ENCODE measurements around the gene ITIH5. TPM values are rescaled to one million over a fixed set of nuclear protein-coding genes. Genes with fewer than 3 reads are reported as not detected.

The ITIH5 gene
- total and polyA plus RNA-seq, 2 donors = 1.2 to 1.8 TPM

DNA sequence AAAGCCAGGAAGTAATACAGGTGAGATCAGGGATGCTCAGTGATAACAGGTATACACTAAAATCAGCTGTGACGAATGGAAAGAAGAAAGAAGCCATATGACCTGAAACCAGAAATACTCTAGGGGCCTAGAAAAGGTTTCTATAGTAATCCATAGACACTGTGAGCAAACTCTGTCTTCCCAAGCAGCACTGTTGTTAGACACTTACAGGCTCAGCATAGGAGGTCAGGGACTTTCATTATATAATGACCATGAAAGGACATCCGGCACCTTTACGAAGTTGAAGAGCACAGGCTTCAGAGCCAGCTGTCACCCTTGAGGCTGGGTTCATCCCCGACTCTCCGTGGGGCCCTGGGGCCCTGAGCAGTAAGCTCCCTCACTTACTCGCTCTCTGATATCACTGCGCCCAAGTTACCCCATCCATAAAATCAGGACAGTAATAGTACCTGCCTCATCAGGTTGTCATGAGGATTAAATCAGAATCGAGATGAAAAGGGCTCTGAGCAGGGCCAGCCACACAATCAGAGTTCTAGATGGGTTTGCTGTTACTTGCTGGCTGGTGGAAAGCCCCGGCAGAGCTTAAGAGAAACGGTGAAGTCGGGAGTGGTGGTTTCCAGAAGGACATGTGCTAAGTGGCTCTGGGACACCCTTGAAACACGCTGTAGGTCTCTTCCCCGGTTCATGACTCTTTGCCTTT lies 79.5 kb downstream of the ITIH5 start:
- no peaks in the 10 kb centered on the region for H3K27me3 ChIP-seq (ENCODE audit: control insufficient read depth in 2 of 2, insufficient read depth in 1 of 2, low read length in 1 of 2)
- no peak overlapping the region for H3K4me3 ChIP-seq (ENCODE audit: low read length in 2 of 2)
- no peaks in the 10 kb centered on the region for H3K36me3 ChIP-seq (ENCODE audit: control insufficient read depth in 2 of 2, insufficient read depth in 2 of 2, low read length in 1 of 2)
- no peak for DNase-seq (ENCODE audit: low read depth in 6 of 9, low spot score in 9 of 9)
- H3K9me3 ChIP-seq (ENCODE audit: control insufficient read depth in 2 of 2, insufficient read depth in 1 of 2, low read length in 1 of 2) = no peaks in the 10 kb centered on the region
- WGBS = 96% methylated on average over 13 of the region's 13 CpGs
- no peaks in the 10 kb centered on the region for H3K4me1 ChIP-seq (ENCODE audit: control insufficient read depth in 2 of 2, insufficient read depth in 2 of 2, low read length in 2 of 2)
- no peak overlapping the region for H3K27ac ChIP-seq (ENCODE audit: low read depth in 1 of 2, low read length in 1 of 2)

DNA sequence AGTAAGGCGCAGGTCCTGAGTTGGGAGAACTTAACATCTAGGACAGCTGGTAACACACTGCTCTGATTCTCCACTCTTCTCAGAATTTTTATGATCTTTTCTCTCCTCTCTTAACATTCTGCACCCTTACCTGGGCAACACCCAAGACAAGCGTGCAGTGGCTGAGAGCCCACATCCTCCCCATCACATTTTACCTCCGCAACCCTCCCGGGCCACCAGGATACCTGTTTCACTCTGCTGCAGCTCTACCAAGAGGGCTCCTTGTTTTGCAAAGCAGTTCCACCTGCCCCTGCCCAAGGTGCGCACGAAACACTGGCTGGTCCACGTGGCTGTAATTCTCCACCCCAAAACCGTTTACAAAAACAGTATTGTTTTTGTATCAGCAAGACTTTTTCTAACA lies 81.5 kb downstream of the ITIH5 start:
- Histone ChIP-seq H3K9me3 (ENCODE audit: control insufficient read depth in 2 of 2, insufficient read depth in 1 of 2, low read length in 1 of 2) (no peaks in the 10 kb centered on the region), H3K36me3 (ENCODE audit: control insufficient read depth in 2 of 2, insufficient read depth in 2 of 2, low read length in 1 of 2) (no peaks in the 10 kb centered on the region), H3K4me1 (ENCODE audit: control insufficient read depth in 2 of 2, insufficient read depth in 2 of 2, low read length in 2 of 2) (no peaks in the 10 kb centered on the region), H3K4me3 (ENCODE audit: low read length in 2 of 2) (no peak overlapping the region), H3K27me3 (ENCODE audit: control insufficient read depth in 2 of 2, insufficient read depth in 1 of 2, low read length in 1 of 2) (no peaks in the 10 kb centered on the region), H3K27ac (ENCODE audit: low read depth in 1 of 2, low read length in 1 of 2) (no peak overlapping the region)
- peak in 1 of 9 donors; percentile 31 for DNase-seq (ENCODE audit: low read depth in 6 of 9, low spot score in 9 of 9)
- 88% methylated on average over 8 of the region's 8 CpGs for WGBS

DNA sequence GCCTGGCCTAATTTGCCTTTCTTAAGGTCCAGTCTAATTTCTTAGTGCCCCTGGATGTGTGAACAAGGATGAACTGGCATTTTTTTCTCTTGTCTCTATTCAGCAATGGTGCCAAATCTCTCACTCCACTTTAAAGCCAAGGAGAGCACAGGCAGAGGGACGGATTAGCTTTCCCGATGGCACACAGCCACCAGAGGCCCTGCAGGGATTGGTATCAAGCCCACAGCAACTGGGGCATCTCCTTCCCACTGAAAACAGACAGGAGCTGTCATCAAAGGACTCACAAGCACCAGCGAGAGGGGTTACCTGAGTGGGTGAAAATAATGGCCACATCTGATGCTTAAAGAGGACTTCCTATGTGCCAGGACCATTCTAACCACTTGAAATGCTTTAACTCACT lies 83.1 kb downstream of the ITIH5 start:
- WGBS = 93% methylated on average over 3 of the region's 3 CpGs
- H3K4me3 ChIP-seq (ENCODE audit: low read length in 2 of 2) = no peak overlapping the region
- no peak overlapping the region for H3K27ac ChIP-seq (ENCODE audit: low read depth in 1 of 2, low read length in 1 of 2)
- H3K4me1 ChIP-seq (ENCODE audit: control insufficient read depth in 2 of 2, insufficient read depth in 2 of 2, low read length in 2 of 2) = no peaks in the 10 kb centered on the region
- DNase-seq (ENCODE audit: low read depth in 6 of 9, low spot score in 9 of 9) = no peak
- no peaks in the 10 kb centered on the region for H3K27me3 ChIP-seq (ENCODE audit: control insufficient read depth in 2 of 2, insufficient read depth in 1 of 2, low read length in 1 of 2)
- no peaks in the 10 kb centered on the region for H3K36me3 ChIP-seq (ENCODE audit: control insufficient read depth in 2 of 2, insufficient read depth in 2 of 2, low read length in 1 of 2)
- H3K9me3 ChIP-seq (ENCODE audit: control insufficient read depth in 2 of 2, insufficient read depth in 1 of 2, low read length in 1 of 2) = no peaks in the 10 kb centered on the region

DNA sequence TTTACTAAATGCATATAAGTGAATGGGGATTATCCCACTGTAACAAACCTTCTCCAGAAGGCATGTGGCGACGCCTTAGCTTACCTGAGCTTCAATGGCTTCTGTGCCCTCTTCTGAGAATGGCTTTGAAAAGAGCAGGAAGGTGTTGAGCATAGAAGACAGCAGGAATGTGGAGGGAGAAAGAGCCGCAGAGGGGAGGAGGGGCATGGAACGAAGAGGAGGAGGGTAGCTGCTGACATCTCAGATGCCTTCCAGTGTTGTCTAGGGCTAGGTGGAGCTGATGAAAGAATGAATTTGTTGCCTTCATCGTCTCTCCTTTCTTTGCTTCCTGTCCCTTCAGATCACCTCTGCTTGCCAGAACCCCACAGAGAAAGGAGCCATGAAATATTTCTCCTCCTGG lies 86.2 kb downstream of the ITIH5 start:
- Histone ChIP-seq H3K4me1 (ENCODE audit: control insufficient read depth in 2 of 2, insufficient read depth in 2 of 2, low read length in 2 of 2) (no peaks in the 10 kb centered on the region), H3K27me3 (ENCODE audit: control insufficient read depth in 2 of 2, insufficient read depth in 1 of 2, low read length in 1 of 2) (no peaks in the 10 kb centered on the region), H3K9me3 (ENCODE audit: control insufficient read depth in 2 of 2, insufficient read depth in 1 of 2, low read length in 1 of 2) (no peaks in the 10 kb centered on the region), H3K4me3 (ENCODE audit: low read length in 2 of 2) (no peak overlapping the region), H3K36me3 (ENCODE audit: control insufficient read depth in 2 of 2, insufficient read depth in 2 of 2, low read length in 1 of 2) (no peaks in the 10 kb centered on the region), H3K27ac (ENCODE audit: low read depth in 1 of 2, low read length in 1 of 2) (no peak overlapping the region)
- 97% methylated on average over 5 of the region's 5 CpGs for WGBS
- no peak for DNase-seq (ENCODE audit: low read depth in 6 of 9, low spot score in 9 of 9)

DNA sequence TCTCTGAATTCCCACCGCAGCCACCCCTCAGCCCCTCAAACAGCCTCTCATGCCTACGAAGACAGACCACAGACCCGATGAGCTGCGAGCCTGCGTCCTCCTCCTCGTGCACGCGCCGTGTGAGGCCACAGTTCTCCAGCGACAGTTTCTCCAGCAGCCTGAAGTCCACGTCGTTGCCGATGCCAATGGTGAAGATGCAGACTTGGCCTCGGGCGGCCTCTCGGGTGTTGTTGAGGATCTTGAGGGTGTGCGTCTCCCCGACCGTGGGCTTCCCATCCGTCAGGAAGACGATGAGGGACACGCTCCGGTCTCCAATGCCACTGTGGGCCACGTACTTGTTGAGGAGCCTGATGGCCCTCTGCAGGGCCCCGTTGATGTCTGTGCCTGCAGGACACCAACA lies 87.1 kb downstream of the ITIH5 start:
- 97% methylated on average over 25 of the region's 25 CpGs for WGBS
- H3K27ac ChIP-seq (ENCODE audit: low read depth in 1 of 2, low read length in 1 of 2) = no peak overlapping the region
- no peak overlapping the region for H3K4me3 ChIP-seq (ENCODE audit: low read length in 2 of 2)
- no peaks in the 10 kb centered on the region for H3K4me1 ChIP-seq (ENCODE audit: control insufficient read depth in 2 of 2, insufficient read depth in 2 of 2, low read length in 2 of 2)
- H3K27me3 ChIP-seq (ENCODE audit: control insufficient read depth in 2 of 2, insufficient read depth in 1 of 2, low read length in 1 of 2) = no peaks in the 10 kb centered on the region
- no peaks in the 10 kb centered on the region for H3K9me3 ChIP-seq (ENCODE audit: control insufficient read depth in 2 of 2, insufficient read depth in 1 of 2, low read length in 1 of 2)
- no peak for DNase-seq (ENCODE audit: low read depth in 6 of 9, low spot score in 9 of 9)
- no peaks in the 10 kb centered on the region for H3K36me3 ChIP-seq (ENCODE audit: control insufficient read depth in 2 of 2, insufficient read depth in 2 of 2, low read length in 1 of 2)

DNA sequence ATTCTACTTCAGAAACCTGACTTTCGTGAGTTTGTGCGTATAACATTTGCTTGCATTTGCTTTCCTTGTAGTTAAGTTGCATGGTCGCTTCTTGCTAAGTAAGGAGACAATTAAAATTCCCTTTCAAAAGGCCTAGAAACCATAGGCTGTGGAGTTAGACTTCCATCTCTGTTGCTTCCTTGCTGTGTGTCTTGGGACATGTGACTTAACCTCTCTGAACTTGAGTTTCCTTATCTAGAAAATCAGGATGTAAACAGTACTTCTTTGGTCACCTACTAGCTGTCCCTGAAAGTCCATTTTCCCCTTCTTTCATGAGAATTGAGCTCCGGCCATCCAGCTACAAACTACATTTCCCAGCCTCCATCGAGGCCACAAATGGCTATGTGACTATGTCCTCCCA lies 89.2 kb downstream of the ITIH5 start:
- WGBS = 95% methylated on average over 5 of the region's 5 CpGs
- DNase-seq (ENCODE audit: low read depth in 6 of 9, low spot score in 9 of 9) = no peak

DNA sequence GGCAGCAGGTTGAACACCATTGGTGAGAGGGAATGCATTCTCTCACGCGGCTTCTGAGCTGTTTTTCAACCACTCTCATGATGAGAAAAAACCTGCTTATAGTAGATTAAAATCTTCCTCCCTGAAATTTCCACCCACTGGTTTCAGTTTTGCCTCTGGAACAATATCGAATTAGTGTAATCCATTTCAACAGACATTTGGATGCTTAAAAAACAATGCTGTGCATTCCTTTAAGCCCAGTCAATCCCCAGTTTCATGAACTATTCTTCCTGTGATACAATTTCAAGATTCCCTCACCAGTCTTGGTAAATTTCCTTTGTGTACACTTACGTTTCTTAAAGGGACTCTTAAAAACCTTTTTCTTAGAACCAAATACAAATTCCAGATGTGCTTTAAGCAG lies 89.6 kb downstream of the ITIH5 start:
- DNase-seq (ENCODE audit: low read depth in 6 of 9, low spot score in 9 of 9) = no peak
- WGBS = 92% methylated on average over 4 of the region's 4 CpGs
- no peak overlapping the region for H3K27ac ChIP-seq (ENCODE audit: low read depth in 1 of 2, low read length in 1 of 2)
- H3K9me3 ChIP-seq (ENCODE audit: control insufficient read depth in 2 of 2, insufficient read depth in 1 of 2, low read length in 1 of 2) = no peaks in the 10 kb centered on the region
- H3K4me3 ChIP-seq (ENCODE audit: low read length in 2 of 2) = no peak overlapping the region
- H3K27me3 ChIP-seq (ENCODE audit: control insufficient read depth in 2 of 2, insufficient read depth in 1 of 2, low read length in 1 of 2) = no peaks in the 10 kb centered on the region
- no peaks in the 10 kb centered on the region for H3K4me1 ChIP-seq (ENCODE audit: control insufficient read depth in 2 of 2, insufficient read depth in 2 of 2, low read length in 2 of 2)
- H3K36me3 ChIP-seq (ENCODE audit: control insufficient read depth in 2 of 2, insufficient read depth in 2 of 2, low read length in 1 of 2) = no peaks in the 10 kb centered on the region

More for the DNA sequence above, 89.2 kb downstream of the ITIH5 start:
- H3K27me3 ChIP-seq (ENCODE audit: control insufficient read depth in 2 of 2, insufficient read depth in 1 of 2, low read length in 1 of 2) = no peaks in the 10 kb centered on the region
- no peaks in the 10 kb centered on the region for H3K36me3 ChIP-seq (ENCODE audit: control insufficient read depth in 2 of 2, insufficient read depth in 2 of 2, low read length in 1 of 2)
- H3K4me3 ChIP-seq (ENCODE audit: low read length in 2 of 2) = no peak overlapping the region
- H3K4me1 ChIP-seq (ENCODE audit: control insufficient read depth in 2 of 2, insufficient read depth in 2 of 2, low read length in 2 of 2) = no peaks in the 10 kb centered on the region
- no peak overlapping the region for H3K27ac ChIP-seq (ENCODE audit: low read depth in 1 of 2, low read length in 1 of 2)
- H3K9me3 ChIP-seq (ENCODE audit: control insufficient read depth in 2 of 2, insufficient read depth in 1 of 2, low read length in 1 of 2) = no peaks in the 10 kb centered on the region

DNA sequence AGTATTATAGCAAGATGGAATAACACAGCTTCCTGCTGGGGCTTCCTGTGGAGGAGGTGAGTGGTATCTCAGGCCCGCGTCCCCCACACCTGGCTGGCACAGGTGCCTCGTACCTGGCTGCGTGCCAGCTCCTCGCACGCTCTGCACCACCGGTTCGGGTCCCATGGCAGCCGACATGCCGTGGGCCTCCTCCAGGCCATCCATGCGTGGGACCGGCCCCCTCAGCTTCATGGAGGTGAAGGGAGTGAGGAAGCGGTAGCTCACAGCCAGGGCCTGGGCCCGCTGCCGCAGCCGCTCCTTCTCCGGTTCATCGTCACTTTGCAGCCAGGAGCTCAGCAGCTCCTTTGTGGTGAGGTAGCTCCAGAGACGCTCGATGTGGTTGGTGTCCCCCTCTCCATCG lies 90.4 kb downstream of the ITIH5 start:
- no peaks in the 10 kb centered on the region for H3K36me3 ChIP-seq (ENCODE audit: control insufficient read depth in 2 of 2, insufficient read depth in 2 of 2, low read length in 1 of 2)
- 92% methylated on average over 21 of the region's 21 CpGs for WGBS
- no peaks in the 10 kb centered on the region for H3K27me3 ChIP-seq (ENCODE audit: control insufficient read depth in 2 of 2, insufficient read depth in 1 of 2, low read length in 1 of 2)
- DNase-seq (ENCODE audit: low read depth in 6 of 9, low spot score in 9 of 9) = no peak
- H3K27ac ChIP-seq (ENCODE audit: low read depth in 1 of 2, low read length in 1 of 2) = no peak overlapping the region
- H3K4me3 ChIP-seq (ENCODE audit: low read length in 2 of 2) = no peak overlapping the region
- no peaks in the 10 kb centered on the region for H3K9me3 ChIP-seq (ENCODE audit: control insufficient read depth in 2 of 2, insufficient read depth in 1 of 2, low read length in 1 of 2)
- no peaks in the 10 kb centered on the region for H3K4me1 ChIP-seq (ENCODE audit: control insufficient read depth in 2 of 2, insufficient read depth in 2 of 2, low read length in 2 of 2)

DNA sequence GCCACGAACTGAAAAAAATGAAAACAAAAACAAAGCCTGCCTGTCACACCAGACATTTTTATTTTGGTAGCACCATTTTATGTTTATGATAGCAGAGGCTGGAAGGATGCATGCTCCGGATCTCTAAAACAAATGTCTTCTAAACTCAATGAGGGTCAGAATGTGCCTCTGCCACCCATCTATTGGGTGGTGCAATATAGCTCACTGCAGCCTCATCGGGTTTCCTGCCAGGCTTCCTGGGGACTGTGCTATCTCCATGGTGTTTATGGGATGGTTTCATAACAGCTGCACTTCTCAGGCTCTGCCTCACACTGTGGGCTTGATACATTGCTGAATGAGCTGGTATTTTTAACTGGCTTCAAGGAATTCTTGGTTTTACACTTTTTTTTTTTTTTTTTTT lies 94.4 kb downstream of the ITIH5 start:
- H3K9me3 ChIP-seq (ENCODE audit: control insufficient read depth in 2 of 2, insufficient read depth in 1 of 2, low read length in 1 of 2) = no peaks in the 10 kb centered on the region
- WGBS = 14% methylated on average over 3 of the region's 3 CpGs
- no peaks in the 10 kb centered on the region for H3K36me3 ChIP-seq (ENCODE audit: control insufficient read depth in 2 of 2, insufficient read depth in 2 of 2, low read length in 1 of 2)
- peak in 1 of 9 donors; percentile 9 for DNase-seq (ENCODE audit: low read depth in 6 of 9, low spot score in 9 of 9)
- H3K27me3 ChIP-seq (ENCODE audit: control insufficient read depth in 2 of 2, insufficient read depth in 1 of 2, low read length in 1 of 2) = no peaks in the 10 kb centered on the region
- no peak overlapping the region for H3K27ac ChIP-seq (ENCODE audit: low read depth in 1 of 2, low read length in 1 of 2)
- no peak overlapping the region for H3K4me3 ChIP-seq (ENCODE audit: low read length in 2 of 2)
- no peaks in the 10 kb centered on the region for H3K4me1 ChIP-seq (ENCODE audit: control insufficient read depth in 2 of 2, insufficient read depth in 2 of 2, low read length in 2 of 2)

Data from thymus (tissue), 11 donors.